T-helper 2 cell (primary cell): ENCODE results near the gene ANKRD6.
"Not testable (repeated sequence)": the region's sequence is repeated elsewhere in the genome, so short reads cannot be mapped to it uniquely, and the experiment has no call there.

Source experiments
- DNase-seq, 5 experiments: peaks; one replicate each; pipeline versions ENCODE4 v3.0.0 to v3.0.0-alpha.2; 2012 to 2022

The ANKRD6 gene

DNA sequence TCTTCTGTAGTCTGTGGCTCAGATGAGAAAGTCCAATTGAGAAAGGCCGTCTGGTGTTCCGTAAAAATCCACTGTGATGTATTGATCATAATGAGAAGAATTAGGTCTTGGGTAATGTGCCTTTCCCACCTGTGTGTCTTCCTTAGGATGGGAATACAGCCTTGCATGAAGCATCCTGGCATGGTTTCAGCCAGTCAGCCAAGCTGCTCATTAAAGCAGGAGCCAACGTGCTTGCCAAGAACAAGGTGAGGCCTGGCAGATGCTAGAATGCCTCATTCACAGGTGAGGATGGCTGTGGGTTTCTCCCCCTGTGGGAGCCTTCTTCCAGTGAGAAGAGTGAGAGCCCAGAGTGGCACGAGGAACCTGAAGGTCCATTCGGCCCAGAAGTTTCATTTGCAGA, 172.9 kb downstream of the ANKRD6 start:
- DNase-seq = no peak

GRCh38 chr6:89610149-89610642, 177.2 kb downstream of the ANKRD6 start:
- DNase-seq = peak; percentile 43 to 71 (median 66)

DNA sequence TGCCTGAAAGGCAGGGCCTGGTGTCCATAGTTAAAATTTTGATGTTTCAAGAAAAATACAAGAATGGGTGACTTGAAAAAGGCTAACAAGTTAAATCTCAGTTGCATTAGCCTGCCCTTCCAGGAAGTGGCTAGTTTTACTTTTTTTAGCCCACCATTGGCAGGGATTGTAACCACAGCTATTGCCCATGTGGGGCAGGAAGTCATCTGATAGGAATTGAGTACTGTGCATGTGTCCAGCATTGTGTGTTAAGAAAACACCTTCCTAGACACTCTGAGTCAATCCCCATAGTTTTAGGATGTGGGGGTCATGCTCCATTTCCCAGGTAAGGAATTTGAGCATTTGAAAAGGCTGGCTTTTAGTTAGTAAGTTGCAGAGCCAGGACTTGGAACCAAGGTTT, 178.7 kb downstream of the ANKRD6 start:
- DNase-seq = peak in 1 of 5 experiments; percentile 20

- DNase-seq = no peak
These were observed 179.2 kb downstream of the ANKRD6 start for GRCh38 chr6:89612121-89612520.

GRCh38 chr6:89613790-89614189, 180.8 kb downstream of the ANKRD6 start:
- no peak for DNase-seq

GRCh38 chr6:89615882-89616281, 182.9 kb downstream of the ANKRD6 start:
- no peak for DNase-seq

DNA sequence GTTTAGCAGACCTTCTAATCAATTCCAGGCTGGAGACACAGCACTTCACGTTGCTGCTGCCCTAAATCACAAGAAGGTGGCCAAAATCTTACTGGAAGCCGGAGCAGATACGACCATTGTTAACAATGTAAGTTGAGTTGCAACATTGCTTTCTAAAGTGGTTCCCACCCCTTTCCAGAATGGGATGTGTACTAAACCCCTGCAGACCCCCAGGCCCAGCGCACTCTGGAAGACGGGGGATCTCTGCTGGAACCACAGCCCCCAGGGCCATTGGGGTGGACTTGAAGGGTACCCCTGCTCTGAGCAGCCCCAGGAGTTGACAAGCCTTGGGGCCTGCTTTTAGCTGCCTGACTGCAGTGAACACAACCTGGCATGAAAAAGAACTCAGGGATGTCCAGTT, 183.6 kb downstream of the ANKRD6 start:
- DNase-seq = no peak

GRCh38 chr6:89618026-89618425, 185.1 kb downstream of the ANKRD6 start:
- no peak for DNase-seq

GRCh38 chr6:89619567-89619966, 186.6 kb downstream of the ANKRD6 start:
- DNase-seq = no peak

DNA sequence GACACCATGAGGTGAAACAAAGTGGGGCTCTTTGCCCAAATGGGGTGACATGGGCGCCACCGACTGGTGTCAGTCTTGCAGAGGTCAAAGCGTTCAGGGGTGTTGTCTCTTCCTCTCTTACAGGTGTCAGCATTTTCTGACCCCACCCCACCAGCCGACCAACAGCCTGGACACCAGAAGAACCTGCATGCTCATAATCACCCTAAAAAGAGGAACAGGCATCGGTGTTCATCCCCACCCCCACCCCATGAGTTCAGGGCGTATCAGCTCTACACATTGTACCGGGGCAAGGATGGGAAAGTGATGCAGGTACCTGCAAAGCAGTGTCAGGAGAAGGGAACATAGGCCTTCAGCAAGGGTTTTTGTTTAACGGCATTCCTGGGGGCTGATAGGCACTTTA, 190.8 kb downstream of the ANKRD6 start:
- DNase-seq = no peak

DNA sequence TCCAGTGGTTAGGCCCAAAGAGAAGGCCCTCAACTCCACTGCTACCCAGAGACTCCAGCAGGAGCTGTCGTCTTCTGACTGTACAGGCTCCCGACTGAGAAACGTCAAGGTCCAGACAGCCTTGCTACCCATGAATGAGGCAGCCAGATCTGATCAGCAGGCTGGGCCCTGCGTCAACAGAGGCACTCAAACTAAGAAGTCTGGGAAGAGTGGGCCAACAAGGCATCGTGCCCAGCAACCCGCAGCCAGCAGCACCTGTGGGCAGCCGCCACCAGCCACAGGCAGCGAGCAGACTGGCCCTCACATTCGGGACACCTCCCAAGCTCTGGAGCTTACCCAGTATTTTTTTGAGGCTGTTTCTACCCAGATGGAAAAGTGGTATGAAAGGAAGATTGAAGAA, 197.5 kb downstream of the ANKRD6 start:
- DNase-seq = no peak

DNA sequence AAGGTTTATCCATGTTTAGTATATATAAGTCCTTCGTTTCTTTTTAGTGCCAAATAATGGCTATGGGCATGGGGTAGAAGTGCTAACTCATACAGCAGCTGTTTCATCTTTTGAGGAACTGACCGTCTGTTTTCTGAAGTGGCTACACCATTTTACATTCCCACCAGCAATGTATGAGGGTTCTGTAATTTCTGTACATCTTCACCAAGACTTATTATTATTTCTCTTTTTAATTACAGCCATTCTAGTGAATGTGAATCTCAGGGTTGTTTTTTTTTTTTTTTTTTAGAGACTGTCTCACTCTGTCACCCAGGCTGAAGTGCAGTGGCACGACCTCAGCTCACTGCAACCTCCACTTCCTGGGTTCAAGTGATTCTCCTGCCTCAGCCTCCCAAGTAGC, 203.5 kb downstream of the ANKRD6 start:
- DNase-seq = not testable (repeated sequence)

DNA sequence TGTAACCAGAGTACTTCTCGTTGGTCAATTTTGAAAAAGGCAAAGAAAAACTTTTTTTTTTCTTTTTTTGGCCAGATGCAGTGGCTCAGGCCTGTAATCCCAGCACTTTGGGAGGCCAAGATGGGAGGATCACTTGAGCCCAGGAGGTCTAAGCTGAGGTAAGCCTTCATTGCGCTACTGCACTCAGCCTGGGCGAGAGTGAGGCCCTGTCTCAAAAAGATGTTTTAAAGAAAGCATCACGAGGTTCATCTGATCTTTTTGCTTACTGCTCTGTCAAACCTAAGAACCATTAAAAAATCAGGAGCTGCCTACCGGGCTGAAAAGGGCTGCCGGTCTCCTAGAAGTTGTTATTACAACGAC, 205.0 kb downstream of the ANKRD6 start:
- DNase-seq = no peak

DNA sequence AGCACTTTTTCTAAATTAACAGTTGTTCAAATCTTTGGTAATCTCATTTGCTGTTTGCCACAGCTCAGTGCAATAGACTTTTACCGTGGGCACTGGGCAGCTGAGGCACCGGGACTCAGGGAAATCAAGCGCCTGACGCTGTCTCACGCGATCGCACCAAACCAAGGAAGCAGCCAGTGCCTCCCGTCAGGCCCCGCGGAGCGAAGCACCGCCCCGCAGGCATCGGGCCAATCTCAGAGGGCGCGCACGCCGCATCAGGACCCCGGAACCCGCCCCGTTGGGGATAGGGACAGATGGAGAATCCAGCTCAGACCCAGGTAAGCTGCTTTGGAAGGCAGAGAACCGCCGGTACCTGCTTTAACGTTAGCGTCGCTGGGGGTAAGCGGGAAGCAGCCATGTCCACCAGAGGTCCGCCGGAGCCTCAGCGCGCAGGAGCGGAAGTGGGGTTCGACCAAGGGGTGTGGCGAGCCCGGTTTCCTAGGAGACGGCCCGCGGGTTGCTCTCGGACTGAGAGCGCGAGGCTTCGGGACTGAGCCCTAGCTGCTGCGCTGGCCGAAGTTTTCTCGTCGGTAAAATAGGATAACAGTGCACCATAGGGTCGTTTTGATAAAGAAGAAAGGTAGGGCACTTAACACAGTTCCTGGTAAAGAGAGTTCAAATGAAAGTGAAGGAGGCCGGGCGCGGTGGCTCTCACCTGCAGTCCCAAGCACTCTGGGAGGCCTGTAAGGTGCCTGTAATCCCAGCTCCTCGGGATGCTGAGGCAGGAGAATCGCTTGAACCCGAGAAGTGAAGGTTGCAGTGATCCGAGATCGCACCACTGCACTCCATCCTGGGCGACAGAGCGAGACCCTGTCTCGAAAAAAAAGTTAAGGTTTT, 205.6 kb downstream of the ANKRD6 start, which contains the start of gene LYRM2:
LYRM2 (minus strand) TSS at position 428 of the 876 bp plus-strand sequence; CDS start at position 397, 31 bp downstream.
- DNase-seq = peak; percentile 74 to 93 (median 88)

GRCh38 chr6:89640804-89641203, 207.9 kb downstream of the ANKRD6 start:
- no peak for DNase-seq

- not testable (repeated sequence) for DNase-seq
These were observed 208.6 kb downstream of the ANKRD6 start for GRCh38 chr6:89641581-89641980.

GRCh38 chr6:89642956-89643355, 210.0 kb downstream of the ANKRD6 start:
- DNase-seq = no peak

GRCh38 chr6:89643406-89643805, 210.5 kb downstream of the ANKRD6 start:
- DNase-seq = no peak

DNA sequence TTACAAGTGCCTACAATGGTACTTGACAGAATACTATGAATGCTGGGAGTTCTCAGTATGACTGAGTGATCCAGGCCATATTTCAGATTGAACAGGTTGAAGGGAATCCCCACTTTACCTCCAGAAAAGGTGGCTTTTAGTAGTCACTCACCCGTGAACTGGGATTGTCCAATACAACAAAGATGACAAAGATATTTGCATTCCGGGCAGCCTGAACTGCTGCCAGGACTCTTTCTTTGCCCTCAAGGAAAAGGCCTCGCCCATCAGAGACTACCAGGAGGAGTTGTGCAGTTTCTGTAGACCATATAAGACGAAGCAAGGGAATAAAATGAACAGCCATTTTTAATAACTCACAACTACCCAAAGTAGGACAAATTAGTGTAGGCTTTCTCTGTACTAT, 211.9 kb downstream of the ANKRD6 start:
- DNase-seq = no peak

GRCh38 chr6:89649682-89650081, 216.7 kb downstream of the ANKRD6 start:
- DNase-seq = peak in 1 of 5 experiments; percentile 33

- DNase-seq = no peak
These were observed 217.6 kb downstream of the ANKRD6 start for GRCh38 chr6:89650579-89650978.

GRCh38 chr6:89655122-89655521, 222.2 kb downstream of the ANKRD6 start:
- no peak for DNase-seq

GRCh38 chr6:89657445-89658158, 224.7 kb downstream of the ANKRD6 start:
- no peak for DNase-seq

GRCh38 chr6:89660981-89661380, 228.0 kb downstream of the ANKRD6 start:
- DNase-seq = no peak
